ENCODE results near the gene CLDN20. TPM values are rescaled to one million over a fixed set of nuclear protein-coding genes. Genes with fewer than 3 reads are reported as not detected.

Gene CLDN20
- total and polyA plus RNA-seq, 2 experiments from 2014 or later: 0.56 TPM; not detected in 1

- H3K4me3 ChIP-seq: no peak overlapping the region
- 42% methylated on average over 3 of the region's 3 CpGs for WGBS (ENCODE audit: low lambda C conversion rate, missing lambda C conversion rate)
These were observed 3.1 kb upstream of the CLDN20 start for GRCh38 chr6:155260686-155261085.

GRCh38 chr6:155261111-155261900, 2.5 kb upstream of the CLDN20 start:
- Histone ChIP-seq H3K36me3 (replicated peaks; ENCODE audit: insufficient read depth, low read depth) (no peaks in the 10 kb centered on the region), H3K4me3 (no peak overlapping the region), H3K27me3 (no peaks in the 10 kb centered on the region), H3K79me2 (peaks cover 3% of the 10 kb centered on the region), H3K27ac (no peak overlapping the region), H3K4me1 (ENCODE audit: insufficient read depth) (no peaks in the 10 kb centered on the region), H3K9me3 (ENCODE audit: low read depth) (no peaks in the 10 kb centered on the region), H3K4me2 (no peak overlapping the region), H3K9me2 (replicated peaks; ENCODE audit: insufficient read depth) (no peaks in the 10 kb centered on the region), H4K20me1 (ENCODE audit: insufficient read depth, poor library complexity, severe bottlenecking) (no peaks in the 10 kb centered on the region), H2AFZ (no peak overlapping the region)
- DNase-seq (ENCODE audit: low spot score): no peak
- TF ChIP-seq EZH2 (IDR thresholded peaks at IDR 0.05; ENCODE audit: borderline replicate concordance) (no peak), CTCF (IDR thresholded peaks at IDR 0.05; ENCODE audit: poor library complexity) (no peak), EZH2phosphoT487 (IDR thresholded peaks at IDR 0.05; ENCODE audit: low read depth, severe bottlenecking, unreplicated experiment) (no peak)
- 87% methylated on average over 11 of the region's 11 CpGs for WGBS (ENCODE audit: low lambda C conversion rate, missing lambda C conversion rate)

More at GRCh38 chr6:155260686-155261085, 3.1 kb upstream of the CLDN20 start:
- Histone ChIP-seq H3K4me1 (ENCODE audit: insufficient read depth) (no peaks in the 10 kb centered on the region), H3K4me2 (no peak overlapping the region), H4K20me1 (ENCODE audit: insufficient read depth, poor library complexity, severe bottlenecking) (no peaks in the 10 kb centered on the region), H3K36me3 (replicated peaks; ENCODE audit: insufficient read depth, low read depth) (no peaks in the 10 kb centered on the region), H3K9me2 (replicated peaks; ENCODE audit: insufficient read depth) (no peaks in the 10 kb centered on the region), H3K27me3 (no peaks in the 10 kb centered on the region), H3K79me2 (peaks cover 3% of the 10 kb centered on the region), H2AFZ (no peak overlapping the region), H3K9me3 (ENCODE audit: low read depth) (no peaks in the 10 kb centered on the region), H3K27ac (no peak overlapping the region)
- DNase-seq (ENCODE audit: low spot score): no peak
- TF ChIP-seq EZH2phosphoT487 (IDR thresholded peaks at IDR 0.05; ENCODE audit: low read depth, severe bottlenecking, unreplicated experiment) (no peak), EZH2 (IDR thresholded peaks at IDR 0.05; ENCODE audit: borderline replicate concordance) (no peak), CTCF (IDR thresholded peaks at IDR 0.05; ENCODE audit: poor library complexity) (no peak)

- H3K4me3 ChIP-seq: no peak overlapping the region
These were observed 1.2 kb upstream of the CLDN20 start for GRCh38 chr6:155262655-155263054.

More at GRCh38 chr6:155262655-155263054, 1.2 kb upstream of the CLDN20 start:
- Histone ChIP-seq H3K9me3 (ENCODE audit: low read depth) (no peaks in the 10 kb centered on the region), H3K27me3 (no peaks in the 10 kb centered on the region), H3K9me2 (replicated peaks; ENCODE audit: insufficient read depth) (no peaks in the 10 kb centered on the region), H4K20me1 (ENCODE audit: insufficient read depth, poor library complexity, severe bottlenecking) (no peaks in the 10 kb centered on the region), H3K4me1 (ENCODE audit: insufficient read depth) (no peaks in the 10 kb centered on the region), H3K4me2 (no peak overlapping the region), H3K27ac (no peak overlapping the region), H3K79me2 (peaks cover 3% of the 10 kb centered on the region), H2AFZ (no peak overlapping the region), H3K36me3 (replicated peaks; ENCODE audit: insufficient read depth, low read depth) (no peaks in the 10 kb centered on the region)
- no peak for DNase-seq (ENCODE audit: low spot score)
- TF ChIP-seq EZH2 (IDR thresholded peaks at IDR 0.05; ENCODE audit: borderline replicate concordance) (no peak), CTCF (IDR thresholded peaks at IDR 0.05; ENCODE audit: poor library complexity) (no peak), EZH2phosphoT487 (IDR thresholded peaks at IDR 0.05; ENCODE audit: low read depth, severe bottlenecking, unreplicated experiment) (no peak)
- 91% methylated on average over 4 of the region's 4 CpGs for WGBS (ENCODE audit: low lambda C conversion rate, missing lambda C conversion rate)

Measured in hepatocyte (in vitro differentiated cells).